ENCODE data around the gene LRG1.

GRCh38 chr19:4576016-4576933 is 36.4 kb upstream of the LRG1 start:
- TF ChIP-seq CTCF (conservative IDR thresholded peaks at IDR 0.05; ENCODE audit: low read depth, low read length) (peak; percentile 84), EZH2 (IDR thresholded peaks at IDR 0.05; ENCODE audit: borderline replicate concordance, low read depth, low read length, poor library complexity, severe bottlenecking) (no peak)

Measured in A673 (cell line).